GM19023 (cell line): ENCODE data around the gene CIAO2B.
A peak's percentile ranks its signal among the peaks of the same experiment; 100 is the strongest.
"Not testable (repeated sequence)": the region's sequence is repeated elsewhere in the genome, so short reads cannot be mapped to it uniquely, and the experiment has no call there.

Experiments used
- ATAC-seq: cut with Tn5 transposase; IDR thresholded peaks from one replicate; pipeline ENCODE4 v1.9.1; 2021; ENCODE audit warnings: mild to moderate bottlenecking, moderate library complexity; ENCODE audit not compliant: unreplicated experiment

The CIAO2B gene

DNA sequence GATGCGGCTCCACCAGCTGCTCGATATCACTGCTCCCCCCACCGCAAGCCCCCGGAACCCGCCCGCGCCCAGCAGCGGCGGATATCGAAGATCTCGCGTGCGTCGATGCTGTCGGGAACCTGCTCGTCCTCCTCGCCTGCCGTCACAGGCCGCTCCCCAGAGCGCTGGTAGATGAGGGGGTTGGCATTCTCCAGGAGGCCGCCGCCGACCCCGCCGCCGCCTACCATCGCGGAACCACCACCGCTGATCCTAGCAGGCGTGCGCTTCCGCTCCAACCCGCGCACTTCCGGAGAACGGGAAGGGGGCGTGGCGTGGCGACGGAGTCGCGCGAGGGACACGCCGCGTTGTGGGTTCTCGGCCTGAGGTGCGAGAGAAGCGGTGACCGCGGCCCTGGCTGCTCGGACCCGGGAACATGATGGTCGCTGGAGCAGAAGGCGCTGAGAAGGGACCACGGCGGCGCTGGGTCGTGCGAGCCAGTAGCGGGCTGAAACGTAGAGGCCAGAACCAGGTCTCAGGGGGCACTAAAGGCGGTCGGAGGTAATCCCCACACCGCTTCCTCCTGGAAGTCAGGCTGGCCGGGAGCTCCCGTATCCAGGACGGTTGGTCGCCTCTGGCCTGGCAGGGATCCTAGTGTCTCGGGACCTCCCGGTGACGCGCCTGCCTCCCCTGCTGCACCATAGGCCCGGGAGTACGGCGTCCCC, at the start of gene CIAO2B:
CIAO2B (minus strand) TSS at position 265 of the 701 bp plus-strand sequence; CDS start at position 227, 38 bp downstream.
- peak; percentile 77 for ATAC-seq

DNA sequence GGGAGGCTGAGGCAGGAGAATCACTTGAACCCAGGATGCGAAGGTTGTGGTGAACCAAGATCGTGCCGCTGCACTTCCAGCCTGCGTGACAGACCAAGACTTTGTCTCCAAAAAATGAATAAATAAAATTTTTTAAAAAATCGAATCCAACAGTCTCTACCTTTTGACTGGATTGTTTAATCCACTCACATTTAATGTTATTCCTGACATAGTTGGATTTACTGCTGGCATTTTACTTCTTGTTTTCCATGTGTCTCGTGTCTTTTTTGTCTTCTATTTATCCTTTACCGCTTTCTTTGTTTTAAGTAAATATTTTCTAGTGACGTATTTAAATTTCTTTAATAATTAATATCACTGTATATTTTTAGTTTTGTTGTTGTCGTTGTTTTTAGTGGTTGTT, 48.8 kb upstream of the CIAO2B start:
- ATAC-seq = no peak

DNA sequence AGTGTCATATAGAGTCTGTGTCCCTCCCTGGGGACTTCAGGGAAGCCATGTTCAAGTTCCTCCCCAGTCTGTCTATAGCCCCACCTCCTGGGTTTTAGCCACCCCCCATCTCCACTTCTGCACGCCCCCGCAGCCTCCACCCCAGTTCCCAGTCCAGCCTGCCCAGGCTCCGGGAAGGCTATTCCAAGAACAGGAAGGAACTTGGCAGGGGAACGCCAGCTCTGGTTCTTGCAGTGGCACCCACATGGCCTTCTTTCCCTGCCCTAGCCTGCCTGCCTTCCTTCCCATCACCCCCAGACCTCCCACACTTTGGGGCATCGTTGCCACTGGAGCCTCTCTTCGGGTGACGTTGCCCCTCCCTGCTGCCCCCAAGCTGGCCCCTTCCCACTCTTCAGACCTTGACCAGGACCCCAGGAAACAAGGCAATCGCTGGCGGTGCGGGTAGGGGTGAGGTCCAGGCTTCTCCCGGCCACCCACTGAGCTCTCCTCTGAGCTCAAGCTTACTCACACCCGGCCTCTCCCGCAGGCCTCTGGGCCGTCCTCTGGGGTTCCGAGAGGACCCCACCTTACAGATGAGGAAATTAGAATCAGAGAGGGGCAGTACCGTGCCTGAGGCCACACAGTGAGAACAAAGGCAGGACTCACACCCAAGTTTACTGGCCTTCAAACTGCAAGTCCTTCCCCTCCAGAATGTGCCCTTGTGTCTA, 45.0 kb upstream of the CIAO2B start:
- no peak for ATAC-seq

DNA sequence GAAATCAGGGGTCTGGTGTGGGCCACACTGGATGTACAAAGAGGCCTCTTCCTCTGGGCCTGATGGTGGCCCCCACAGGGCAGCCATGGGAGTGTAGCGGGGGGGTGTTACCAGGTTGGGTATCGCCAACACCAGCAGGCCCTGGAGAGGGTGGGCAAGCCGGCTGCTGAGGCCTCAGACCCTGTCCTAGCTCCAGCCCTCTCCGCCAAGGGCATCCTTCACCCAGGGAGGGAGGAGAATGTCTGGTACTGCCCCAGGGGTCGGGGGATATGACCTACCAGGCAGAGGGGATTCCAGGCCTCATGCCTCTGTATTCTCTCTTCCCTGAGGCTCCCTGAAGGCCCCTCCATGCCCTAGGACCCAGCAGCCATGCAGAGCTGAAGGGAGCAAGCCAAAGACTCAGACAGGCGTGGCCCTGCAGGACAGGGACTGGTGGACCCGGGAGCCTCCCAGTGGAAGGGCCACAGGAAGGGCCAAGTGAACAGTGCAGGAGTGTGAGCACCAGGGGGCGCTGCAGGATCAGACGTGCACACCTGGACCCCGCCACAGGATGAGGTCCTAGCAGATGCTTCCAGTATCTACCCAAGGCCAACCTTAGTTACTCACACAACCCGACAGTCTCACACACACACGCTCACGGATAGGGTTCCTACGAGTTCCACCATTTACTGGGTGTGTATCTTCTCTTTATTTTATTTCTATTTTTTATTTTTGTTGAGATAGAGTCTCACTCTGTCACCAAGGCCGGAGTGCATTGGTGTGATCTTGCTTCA, 43.3 kb upstream of the CIAO2B start:
- ATAC-seq = peak; percentile 80

DNA sequence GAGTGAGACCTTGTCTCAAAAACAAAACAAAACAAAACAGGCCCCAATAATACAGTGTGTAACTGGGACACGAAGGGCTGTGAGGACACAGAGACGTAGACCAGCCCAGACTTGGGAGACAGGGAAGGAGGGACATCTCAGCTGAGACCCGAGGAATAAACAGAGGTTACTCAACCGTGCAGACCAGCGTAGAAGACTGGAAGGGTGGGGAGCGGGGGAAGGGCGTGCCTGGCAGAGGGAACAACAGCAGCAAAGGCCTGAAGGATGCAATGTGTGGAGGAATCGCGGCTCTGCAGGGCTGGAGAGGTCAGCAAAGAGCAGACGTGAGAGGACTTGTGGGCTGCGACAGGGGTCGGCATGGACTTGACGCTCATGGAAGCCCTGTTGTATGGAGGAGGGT, 42.5 kb upstream of the CIAO2B start:
- ATAC-seq = no peak

DNA sequence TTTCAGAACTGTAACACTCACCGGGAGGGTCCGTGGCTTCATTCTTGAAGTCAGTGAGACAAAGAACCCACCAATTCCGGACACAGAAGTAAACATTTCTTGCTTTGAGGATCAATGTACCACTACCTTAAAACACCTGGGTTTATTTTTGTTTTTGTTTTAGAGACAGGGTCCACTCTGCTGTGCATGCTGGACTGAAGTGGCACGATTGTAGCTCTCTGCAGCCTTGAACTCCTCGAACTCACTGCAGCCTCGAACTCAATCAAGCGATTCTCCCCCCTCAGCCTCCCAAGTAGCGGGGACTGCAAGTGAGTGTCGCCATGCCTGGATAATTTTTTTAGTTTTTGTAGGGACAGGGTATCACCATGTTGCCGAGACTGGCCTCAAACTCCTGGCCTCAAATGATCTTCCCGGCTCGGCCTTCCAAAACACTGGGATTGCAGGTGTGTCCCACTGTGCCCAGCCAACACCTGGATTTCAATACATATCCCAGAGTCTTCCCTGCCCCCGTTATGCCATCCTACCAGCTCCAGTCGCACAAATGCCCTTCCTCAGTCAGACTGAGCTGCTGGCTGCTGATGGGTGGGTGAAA, 41.2 kb upstream of the CIAO2B start:
- ATAC-seq = no peak

DNA sequence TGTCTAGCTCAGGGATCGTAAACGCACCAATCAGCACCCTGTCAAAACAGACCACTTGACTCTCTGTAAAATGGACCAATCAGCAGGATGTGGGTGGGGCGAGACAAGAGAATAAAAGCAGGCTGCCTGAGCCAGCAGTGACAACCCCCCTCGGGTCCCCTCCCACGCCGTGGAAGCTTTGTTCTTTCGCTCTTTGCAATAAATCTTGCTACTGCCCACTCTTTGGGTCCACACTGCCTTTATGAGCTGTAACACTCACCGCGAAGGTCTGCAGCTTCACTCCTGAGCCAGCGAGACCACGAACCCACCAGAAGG, 40.7 kb upstream of the CIAO2B start:
- ATAC-seq = not testable (repeated sequence)

DNA sequence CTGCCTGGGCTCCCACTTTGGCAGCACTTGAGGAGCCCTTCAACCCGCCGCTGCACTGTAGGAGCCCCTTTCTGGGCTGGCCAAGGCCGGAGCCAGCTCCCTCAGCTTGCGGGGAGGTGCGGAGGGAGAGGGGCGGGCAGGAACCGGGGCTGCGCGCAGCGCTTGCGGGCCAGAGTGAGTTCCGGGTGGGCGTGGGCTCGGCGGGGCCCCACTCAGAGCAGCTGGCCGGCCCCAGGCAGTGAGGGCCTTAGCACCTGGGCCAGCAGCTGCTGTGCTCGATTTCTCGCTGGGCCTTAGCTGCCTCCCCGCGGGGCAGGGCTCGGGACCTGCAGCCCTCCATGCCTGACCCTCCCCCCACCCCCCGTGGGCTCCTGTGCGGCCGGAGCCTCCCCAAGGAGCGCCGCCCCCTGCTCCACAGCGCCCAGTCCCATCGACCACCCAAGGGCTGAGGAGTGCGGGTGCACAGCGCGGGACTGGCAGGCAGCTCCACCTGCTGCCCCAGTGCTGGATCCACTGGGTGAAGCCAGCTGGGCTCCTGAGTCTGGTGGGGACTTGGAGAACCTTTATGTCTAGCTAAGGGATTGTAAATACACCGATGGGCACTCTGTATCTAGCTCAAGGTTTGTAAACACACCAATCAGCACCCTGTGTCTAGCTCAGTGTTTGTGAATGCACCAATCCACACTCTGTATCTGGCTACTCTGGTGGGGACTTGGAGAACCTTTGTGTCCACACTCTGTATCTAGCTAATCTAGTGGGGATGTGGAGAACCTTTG, 40.1 kb upstream of the CIAO2B start:
- ATAC-seq = not testable (repeated sequence)

DNA sequence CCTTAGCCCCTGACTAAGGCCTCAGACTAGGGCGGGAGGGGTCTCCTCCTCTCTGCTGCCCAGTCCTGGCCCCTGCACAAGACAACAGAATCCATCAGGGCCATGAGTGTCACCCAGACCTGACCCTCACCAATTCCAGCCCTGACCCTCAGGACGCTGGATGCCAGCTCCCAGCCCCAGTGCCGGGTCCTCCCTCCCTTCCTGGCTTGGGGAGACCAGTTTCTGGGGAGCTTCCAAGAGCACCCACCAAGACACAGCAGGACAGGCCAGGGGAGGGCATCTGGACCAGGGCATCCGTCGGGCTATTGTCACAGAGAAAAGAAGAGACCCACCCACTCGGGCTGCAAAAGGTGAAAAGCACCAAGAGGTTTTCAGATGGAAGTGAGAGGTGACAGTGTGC, 39.5 kb upstream of the CIAO2B start:
- ATAC-seq = no peak

DNA sequence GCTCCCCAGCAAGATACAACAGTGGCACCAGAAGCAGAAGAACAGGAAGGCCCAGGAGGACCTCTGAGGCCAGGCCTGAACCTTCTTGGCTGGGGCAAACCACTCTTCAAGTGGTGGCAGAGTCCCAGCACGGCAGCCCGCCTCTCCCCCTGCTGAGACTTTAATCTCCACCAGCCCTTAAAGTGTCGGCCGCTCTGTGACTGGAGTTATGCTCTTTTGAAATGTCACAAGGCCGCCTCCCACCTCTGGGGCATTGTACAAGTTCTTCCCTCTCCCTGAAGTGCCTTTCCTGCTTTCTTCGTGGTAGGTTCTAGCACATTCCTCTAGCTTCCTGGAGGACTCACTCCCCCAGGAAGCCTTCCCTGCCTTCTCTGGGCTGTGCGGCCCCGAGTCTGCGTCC, 38.8 kb upstream of the CIAO2B start:
- ATAC-seq = no peak

DNA sequence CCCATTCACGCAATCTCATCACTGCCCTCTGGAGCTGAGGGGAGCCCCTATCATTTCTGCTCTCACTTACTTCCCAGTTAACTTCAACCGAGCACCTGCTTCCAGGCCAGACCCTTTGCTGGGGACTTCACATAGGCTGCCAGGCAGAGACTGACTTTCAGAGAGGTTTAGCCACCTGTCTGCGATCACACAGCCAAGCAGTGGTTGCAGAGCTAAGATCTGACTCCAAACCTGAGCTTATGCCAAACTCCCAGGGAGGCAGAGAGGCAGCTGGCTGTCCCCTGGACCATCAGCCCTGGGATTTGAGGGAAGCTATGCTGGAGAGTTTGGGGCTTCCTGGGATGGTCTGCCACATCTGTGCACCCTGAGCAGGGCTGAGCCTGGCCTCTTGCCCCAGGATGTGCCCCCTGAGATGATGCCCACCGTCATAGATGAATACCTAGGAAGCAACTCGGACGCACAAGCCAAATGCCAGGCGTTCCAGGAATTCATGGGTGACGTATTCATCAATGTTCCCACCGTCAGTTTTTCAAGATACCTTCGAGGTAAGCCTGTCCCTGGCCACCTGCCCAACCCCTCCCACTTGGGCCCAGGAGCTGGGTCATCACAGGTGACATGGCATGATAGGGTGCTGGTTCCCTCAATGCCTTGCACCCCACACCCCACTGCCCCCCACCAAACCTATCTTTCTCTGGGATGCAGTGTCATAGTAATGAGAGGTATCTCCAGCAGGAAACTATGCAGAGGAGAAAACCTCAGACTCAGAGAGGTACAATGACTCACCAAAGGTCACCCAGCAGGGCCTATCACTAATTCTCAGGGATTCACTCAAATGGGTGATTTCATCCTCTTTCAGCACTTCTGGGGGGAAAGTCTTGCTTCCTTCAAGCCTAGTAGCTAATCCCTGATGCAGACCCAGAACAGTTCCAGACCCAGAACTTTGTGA, 36.8 kb upstream of the CIAO2B start:
- ATAC-seq = no peak

DNA sequence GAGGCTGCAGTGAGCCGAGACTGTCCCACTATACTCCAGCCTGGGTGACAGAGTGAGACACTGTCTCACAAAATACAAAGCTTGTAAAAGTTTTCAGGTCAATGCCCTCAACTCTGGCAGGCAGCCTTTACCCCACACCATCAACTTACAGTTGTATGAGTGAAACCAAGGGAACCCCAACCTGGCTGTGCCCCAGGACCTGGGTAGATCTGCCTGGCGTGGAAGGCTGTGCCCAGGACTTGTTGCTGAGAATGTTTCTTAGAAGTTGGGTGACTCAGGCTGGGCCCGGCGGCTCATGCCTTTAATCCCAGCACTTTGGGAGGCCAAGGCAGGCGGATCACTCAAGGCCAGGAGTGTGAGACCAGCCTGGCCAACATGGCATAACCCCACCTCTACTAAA, 34.6 kb upstream of the CIAO2B start:
- ATAC-seq = no peak

DNA sequence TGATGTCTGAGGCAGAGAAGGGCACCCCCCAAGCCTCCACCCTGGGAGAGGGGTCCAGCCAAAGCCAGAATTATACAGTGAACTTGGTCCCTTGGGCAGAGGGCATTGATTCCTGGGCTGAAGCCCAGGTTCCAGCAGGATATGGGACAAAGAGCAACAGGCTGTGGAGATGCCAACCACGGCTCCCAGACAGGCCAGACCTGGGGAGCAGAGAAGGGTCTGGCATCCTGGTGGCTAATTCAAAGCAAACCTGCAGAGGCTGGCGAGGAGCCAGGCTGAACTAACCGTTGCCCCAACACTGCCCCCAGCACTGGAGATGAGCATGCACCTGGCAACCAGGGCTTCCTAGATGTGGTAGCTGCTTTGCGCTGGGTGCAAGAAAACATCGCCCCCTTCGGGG, 29.8 kb upstream of the CIAO2B start:
- no peak for ATAC-seq

DNA sequence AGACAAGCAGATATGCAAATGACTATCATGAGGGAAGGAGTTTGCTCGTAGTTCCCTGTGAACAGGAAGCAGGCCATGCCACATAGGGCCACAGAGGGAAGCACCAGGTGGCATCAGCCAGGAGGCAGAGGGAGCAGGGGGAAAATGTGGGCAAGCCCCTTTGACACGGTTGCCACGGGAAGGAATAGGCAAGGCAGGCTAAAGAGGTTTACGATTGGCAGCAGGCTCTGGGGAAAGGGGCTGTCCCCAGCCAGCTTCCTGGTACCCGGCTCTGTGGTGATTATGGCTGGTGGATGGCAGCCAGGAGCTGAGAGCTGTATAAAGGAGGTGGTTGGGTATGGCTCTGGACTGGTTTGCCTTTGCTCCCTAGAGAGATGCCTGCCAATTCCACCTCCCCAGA, 27.7 kb upstream of the CIAO2B start:
- ATAC-seq = no peak

DNA sequence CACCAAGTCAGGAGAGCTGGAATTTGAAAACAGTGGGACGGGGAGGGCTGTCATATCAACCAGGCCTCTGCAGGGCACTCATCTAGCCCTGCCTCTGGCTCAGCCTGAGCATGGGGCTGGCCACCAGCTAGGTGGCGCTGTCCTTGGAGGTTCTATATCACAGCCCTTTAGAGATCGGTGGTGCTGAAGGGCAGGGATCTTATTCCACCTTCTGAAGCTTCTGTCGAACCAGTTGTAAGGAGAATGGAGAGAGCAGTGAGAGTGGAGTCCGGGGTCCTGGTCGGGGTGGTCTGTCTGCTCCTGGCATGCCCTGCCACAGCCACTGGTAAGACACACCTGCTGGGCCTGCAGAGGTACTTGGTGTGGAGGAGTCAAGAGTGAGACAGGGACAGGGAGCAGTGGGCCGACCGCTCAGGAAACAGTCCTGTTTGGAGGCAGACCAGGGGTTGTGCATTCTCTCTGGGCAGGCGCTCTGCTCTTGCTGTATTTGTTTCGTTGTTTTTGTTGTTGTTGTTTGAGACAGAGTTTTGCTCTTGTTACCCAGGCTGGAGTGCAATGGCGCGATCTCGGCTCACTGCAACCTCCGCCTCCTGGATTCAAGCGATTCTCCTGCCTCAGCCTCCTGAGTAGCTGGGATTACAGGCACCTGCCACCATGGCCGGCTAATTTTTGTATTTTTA, 27.0 kb upstream of the CIAO2B start, which contains the start of gene CES3:
CES3 (plus strand) TSS at position 202 of the 680 bp plus-strand sequence; CDS start at position 244, 42 bp downstream.
- ATAC-seq = peak; percentile 81

DNA sequence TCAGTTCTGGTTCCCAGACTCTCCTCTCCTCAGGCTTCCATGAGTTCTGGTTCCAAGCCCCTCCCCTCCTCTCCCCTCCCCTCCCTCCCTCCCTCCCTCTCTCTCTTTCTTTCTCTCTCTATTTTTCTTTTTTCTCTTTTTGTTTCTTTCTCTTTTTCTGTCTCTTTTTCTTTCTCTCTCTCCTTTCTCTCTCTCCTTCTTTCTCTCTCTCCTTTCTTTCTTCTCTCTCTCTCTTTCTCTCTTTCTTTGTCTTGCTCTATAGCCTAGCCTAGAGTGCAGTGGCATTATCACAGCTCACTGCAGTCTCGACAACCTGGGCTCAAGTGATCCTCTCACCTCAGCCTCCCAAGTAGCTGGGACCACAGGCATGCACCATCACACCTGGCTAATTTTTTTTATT, 26.1 kb upstream of the CIAO2B start:
- no peak for ATAC-seq

DNA sequence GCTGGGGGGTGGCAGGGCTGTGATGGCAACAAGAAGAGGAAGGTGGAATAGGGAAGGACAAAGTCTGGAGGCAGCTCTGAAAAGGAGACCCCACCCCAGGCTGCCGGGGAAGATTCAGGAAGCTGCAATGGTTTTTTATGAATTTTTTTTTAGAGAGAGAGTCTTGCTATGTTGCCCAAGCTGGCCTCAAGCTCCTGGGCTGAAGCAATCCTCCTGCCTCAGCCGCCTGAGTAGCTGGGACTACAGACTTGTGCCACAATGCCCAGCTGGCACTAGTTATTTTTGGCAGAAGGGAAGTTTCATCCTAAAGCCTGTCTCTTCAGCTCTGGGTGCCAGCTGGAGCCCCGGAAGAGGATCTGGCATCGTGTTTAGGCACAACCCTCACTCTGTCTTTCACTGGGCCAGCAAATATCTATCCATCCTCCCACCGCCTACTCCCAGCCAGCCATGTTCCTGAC, 25.5 kb upstream of the CIAO2B start:
- no peak for ATAC-seq

DNA sequence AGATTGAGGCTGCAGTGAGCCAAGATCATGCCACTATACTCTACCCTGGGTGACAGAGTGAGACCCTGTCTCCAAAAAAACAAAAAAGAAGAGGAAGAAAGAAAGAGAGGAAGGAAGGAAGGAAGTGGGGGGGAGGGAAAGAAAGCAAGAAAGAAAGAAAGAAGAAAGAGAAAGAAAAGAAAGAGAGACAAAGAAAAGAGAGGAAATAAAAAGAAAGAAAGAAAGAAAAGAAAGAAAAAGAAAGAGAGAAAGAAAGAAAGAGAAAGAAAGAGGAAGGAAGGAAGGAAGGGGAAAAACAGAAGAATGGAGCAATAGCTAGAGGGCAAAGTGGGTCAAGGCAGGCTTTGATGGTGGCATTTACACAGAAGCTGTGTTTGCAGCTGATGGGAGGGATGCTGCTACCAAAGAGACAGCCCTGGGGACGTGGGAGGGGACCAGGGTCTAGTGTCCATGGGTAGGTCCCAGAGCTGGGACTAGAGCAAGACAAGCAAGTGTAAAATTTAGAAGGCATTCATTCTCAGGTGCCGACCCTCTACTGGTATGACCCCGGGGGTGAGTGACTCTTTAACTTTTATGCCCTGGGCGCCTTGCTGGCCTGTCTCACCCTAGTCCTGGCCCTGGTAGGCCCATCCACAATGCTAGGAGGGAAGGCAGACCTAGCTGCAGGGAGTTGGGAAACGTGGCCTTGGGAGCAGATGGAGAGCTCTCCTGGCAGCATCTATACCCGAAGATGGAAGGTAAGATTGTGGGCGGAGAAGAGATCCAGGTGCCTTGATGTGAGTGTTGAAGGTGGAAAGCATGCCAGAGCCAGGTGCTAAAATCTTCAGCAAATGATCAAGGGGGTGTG, 24.9 kb upstream of the CIAO2B start:
- ATAC-seq = no peak
